ENCODE measurements around the gene RNF38.

GRCh38 chr9:36293171-36293570 lies 106.9 kb downstream of the RNF38 start:
- no peak for TF ChIP-seq CTCF (IDR thresholded peaks at IDR 0.05; ENCODE audit: insufficient read depth, low read length)
- TF ChIP-seq POLR2AphosphoS5 (IDR thresholded peaks at IDR 0.05; ENCODE audit: low read depth) = no peak
- no peak for TF ChIP-seq REST (IDR thresholded peaks at IDR 0.05; ENCODE audit: insufficient replicate concordance, low read depth)
- no peak for TF ChIP-seq GABPA (IDR thresholded peaks at IDR 0.05; ENCODE audit: low read depth)
- no peak for TF ChIP-seq SPI1 (IDR thresholded peaks at IDR 0.05; ENCODE audit: borderline replicate concordance, low read depth)

Data from HL-60 (cell line).